ENCODE measurements around the gene EPHB1.

DNA sequence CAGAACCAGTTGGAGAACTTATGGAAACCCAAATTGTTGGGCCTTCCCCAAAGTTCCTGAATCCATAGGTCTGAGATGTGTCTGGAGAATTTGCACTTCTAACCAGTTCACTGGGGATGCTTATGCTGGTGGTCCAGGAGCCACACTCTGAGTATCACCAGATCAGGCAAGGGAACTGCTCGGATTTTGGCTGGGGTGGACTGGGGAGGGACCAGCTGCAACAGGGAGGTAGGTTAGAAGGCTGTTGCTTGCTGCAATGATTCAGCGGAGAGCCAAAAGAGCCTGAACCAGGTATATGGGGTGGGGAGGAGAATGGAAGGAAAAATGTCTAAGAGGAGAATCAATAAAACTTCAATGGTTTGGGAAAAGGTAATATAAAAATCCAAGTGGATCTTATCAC is 45.9 kb upstream of the EPHB1 start:
- TF ChIP-seq, protein P1, sequence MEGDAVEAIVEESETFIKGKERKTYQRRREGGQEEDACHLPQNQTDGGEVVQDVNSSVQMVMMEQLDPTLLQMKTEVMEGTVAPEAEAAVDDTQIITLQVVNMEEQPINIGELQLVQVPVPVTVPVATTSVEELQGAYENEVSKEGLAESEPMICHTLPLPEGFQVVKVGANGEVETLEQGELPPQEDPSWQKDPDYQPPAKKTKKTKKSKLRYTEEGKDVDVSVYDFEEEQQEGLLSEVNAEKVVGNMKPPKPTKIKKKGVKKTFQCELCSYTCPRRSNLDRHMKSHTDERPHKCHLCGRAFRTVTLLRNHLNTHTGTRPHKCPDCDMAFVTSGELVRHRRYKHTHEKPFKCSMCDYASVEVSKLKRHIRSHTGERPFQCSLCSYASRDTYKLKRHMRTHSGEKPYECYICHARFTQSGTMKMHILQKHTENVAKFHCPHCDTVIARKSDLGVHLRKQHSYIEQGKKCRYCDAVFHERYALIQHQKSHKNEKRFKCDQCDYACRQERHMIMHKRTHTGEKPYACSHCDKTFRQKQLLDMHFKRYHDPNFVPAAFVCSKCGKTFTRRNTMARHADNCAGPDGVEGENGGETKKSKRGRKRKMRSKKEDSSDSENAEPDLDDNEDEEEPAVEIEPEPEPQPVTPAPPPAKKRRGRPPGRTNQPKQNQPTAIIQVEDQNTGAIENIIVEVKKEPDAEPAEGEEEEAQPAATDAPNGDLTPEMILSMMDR (IDR thresholded peaks at IDR 0.05; ENCODE audit: insufficient read depth, low read length): no peak
- no peak for TF ChIP-seq POLR2AphosphoS5 (IDR thresholded peaks at IDR 0.05; ENCODE audit: low read depth)
